ENCODE results near the gene MVP. TPM values are rescaled to one million over a fixed set of nuclear protein-coding genes. Genes with fewer than 3 reads are reported as not detected.
A peak's percentile ranks its signal among the peaks of the same experiment; 100 is the strongest.

The MVP gene
- total and polyA plus RNA-seq, 2 donors (not counting 1 experiment from before 2014, with no cell fraction given): 109 to 121 TPM

DNA sequence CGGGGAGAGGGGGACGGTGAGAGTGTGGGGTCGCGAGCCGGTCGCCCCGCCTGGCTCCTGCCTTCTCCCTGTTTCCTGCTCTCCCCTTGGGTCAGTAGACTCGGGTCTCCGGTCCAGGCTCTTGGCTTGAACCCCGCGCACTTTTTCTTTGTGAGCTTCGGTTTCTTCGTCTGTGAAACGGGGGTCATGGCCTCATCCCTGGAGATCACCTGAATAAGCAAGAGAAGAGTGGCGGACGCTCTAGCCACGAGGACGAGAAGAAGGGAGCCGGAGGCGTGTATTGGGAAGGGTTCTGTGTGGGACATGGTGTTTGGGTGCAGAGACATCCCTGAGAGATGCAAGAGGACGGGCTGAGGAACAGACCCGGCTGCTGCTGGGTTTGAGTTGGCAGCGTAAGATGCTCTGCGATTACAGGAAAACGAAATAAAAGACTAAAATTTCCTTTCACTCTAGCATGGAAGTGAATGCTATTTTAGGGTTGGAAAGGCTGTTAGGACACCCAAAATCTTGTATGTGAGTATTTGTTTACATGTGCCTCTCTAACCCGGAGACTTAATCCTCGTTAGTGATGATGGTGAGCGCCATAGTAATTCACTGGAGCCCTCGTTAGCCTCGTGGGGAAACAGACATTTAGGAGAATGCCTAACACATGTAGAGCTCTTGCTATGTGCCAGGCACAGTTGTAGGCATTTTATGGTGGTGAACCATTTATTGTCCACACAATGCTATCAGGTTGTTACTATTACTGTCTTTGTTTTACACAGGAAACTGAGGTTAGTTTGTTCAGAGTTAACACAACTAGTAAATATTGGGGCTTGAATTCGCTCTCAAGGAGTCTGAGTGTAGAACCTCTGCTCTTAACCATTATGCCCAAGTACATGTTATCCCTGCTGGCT is 29.1 kb upstream of the MVP start:
- peak overlapping the region; percentile 99 for H3K27ac Mint-ChIP-seq
- ATAC-seq (ENCODE audit: low read depth): no peak
- under 1% methylated on average over 25 of the region's 31 CpGs for WGBS (ENCODE audit: insufficient coverage)
- Histone ChIP-seq H3K27me3 (replicated peaks in 1 of 4; ENCODE audit: control extremely low read depth in 1 of 4, control insufficient read depth in 3 of 4, insufficient read depth in 4 of 4, low read length in 3 of 4) (no peaks in the 10 kb centered on the region), H3K27ac (ENCODE audit: low read length in 2 of 2) (peak overlapping the region; percentile 51 to 77), H3K9me3 (ENCODE audit: control extremely low read depth in 1 of 3, control insufficient read depth in 2 of 3, insufficient read depth in 1 of 3, low read length in 2 of 3) (no peaks in the 10 kb centered on the region), H2AFZ (ENCODE audit: insufficient read depth, low read depth, low read length, poor library complexity, severe bottlenecking) (peak overlapping the region; percentile 89), H4K20me1 (ENCODE audit: control insufficient read depth, insufficient read depth, low read length, poor library complexity, severe bottlenecking) (no peaks in the 10 kb centered on the region), H3K36me3 (replicated peaks in 1 of 2; ENCODE audit: control extremely low read depth in 1 of 2, control insufficient read depth in 1 of 2, extremely low read depth in 1 of 2, insufficient read depth in 2 of 2, low read length in 1 of 2) (no peaks in the 10 kb centered on the region), H3K4me1 (ENCODE audit: control insufficient read depth in 2 of 2, insufficient read depth in 2 of 2, low read length in 2 of 2) (peaks cover 17 to 29% of the 10 kb centered on the region in 2 donors), H3K4me3 (ENCODE audit: control extremely low read depth in 1 of 5, extremely low read depth in 1 of 5, insufficient read depth in 1 of 5, low read depth in 2 of 5, low read length in 4 of 5) (peak overlapping the region; percentile 65 to 93 (median 78)), H3K9ac (ENCODE audit: low read length) (peak overlapping the region; percentile 87), H3K4me2 (replicated peaks; ENCODE audit: low read depth, low read length, poor library complexity, severe bottlenecking) (peak overlapping the region; percentile 98), H3K79me2 (ENCODE audit: control insufficient read depth, insufficient read depth, low read length) (peaks cover 49% of the 10 kb centered on the region)
- H3K27me3 Mint-ChIP-seq: no peaks in the 10 kb centered on the region
- ChIA-PET POLR2A (interaction anchor here (0.5 to 2.5 kb wide), 12 partner anchors 12 to 1344 kb away, joined by 3 to 24 read pairs (median 6); partner anchors contain the start of genes C16orf54, MAZ, PAGR1 and PRRT2), CTCF (interaction anchor here (1.0 to 3.8 kb wide), 17 partner anchors 9 to 91 kb away, joined by 3 to 25 read pairs (median 7); partner anchors contain the start of genes MAZ, MVP and PAGR1)
- no peaks in the 10 kb centered on the region for H3K9me3 Mint-ChIP-seq (ENCODE audit: insufficient read depth)
- intact Hi-C loops (cut with micrococcal nuclease): loop anchor here (1.0 to 5.0 kb wide), 7 partner anchors 14 to 206 kb away; partner anchors contain the start of genes CDIPT, INO80E, PAGR1 and TAOK2
- H3K4me3 Mint-ChIP-seq: peak overlapping the region; percentile 99
- no peak for TF ChIP-seq EZH2 (IDR thresholded peaks at IDR 0.05; ENCODE audit: borderline replicate concordance, insufficient read depth, low read depth, low read length, poor library complexity, severe bottlenecking)
- TF ChIP-seq, protein P1, sequence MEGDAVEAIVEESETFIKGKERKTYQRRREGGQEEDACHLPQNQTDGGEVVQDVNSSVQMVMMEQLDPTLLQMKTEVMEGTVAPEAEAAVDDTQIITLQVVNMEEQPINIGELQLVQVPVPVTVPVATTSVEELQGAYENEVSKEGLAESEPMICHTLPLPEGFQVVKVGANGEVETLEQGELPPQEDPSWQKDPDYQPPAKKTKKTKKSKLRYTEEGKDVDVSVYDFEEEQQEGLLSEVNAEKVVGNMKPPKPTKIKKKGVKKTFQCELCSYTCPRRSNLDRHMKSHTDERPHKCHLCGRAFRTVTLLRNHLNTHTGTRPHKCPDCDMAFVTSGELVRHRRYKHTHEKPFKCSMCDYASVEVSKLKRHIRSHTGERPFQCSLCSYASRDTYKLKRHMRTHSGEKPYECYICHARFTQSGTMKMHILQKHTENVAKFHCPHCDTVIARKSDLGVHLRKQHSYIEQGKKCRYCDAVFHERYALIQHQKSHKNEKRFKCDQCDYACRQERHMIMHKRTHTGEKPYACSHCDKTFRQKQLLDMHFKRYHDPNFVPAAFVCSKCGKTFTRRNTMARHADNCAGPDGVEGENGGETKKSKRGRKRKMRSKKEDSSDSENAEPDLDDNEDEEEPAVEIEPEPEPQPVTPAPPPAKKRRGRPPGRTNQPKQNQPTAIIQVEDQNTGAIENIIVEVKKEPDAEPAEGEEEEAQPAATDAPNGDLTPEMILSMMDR (IDR thresholded peaks at IDR 0.05): no peak
- H3K4me1 Mint-ChIP-seq: peaks cover 30% of the 10 kb centered on the region
- DNase-seq: no peak

All from B cell (primary cell).